GM21619 (cell line): ENCODE measurements around the gene ZBTB7B.
"Not testable (repeated sequence)": the region's sequence is repeated elsewhere in the genome, so short reads cannot be mapped to it uniquely, and the experiment has no call there.

Source experiments
- ATAC-seq: cut with Tn5 transposase; IDR thresholded peaks from one replicate; pipeline ENCODE4 v1.9.1; 2021; ENCODE audit not compliant: unreplicated experiment

Gene ZBTB7B

DNA sequence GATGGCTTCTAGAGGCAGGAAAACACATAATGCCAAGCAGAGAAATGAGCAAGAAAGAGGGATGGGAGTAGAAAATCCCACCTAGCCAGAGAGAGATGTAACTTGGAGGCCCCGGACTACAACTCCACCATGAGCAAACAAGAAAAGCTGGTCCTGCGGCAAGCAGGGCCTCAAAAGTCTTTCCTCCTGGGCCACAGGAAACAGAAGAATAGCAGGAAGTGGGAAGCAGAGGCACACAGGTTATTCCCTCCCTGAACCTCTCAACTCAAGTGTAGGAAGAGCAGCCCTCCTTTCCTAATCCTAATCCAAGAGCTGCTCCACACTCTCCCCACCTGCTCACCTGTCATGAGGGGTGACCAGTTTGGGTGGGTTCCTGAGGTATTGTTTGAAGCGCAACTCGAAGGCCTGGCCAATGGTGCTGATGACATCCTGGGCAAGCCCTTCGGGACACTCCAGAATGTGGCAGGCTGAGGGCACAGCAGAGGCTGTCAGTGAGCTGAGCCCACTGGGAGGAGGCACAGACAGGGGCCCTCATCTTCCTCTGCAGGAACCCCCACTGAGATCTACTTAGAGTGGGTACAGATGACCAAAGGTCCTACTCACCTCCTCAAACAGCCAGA is 35.2 kb upstream of the ZBTB7B start:
- no peak for ATAC-seq

DNA sequence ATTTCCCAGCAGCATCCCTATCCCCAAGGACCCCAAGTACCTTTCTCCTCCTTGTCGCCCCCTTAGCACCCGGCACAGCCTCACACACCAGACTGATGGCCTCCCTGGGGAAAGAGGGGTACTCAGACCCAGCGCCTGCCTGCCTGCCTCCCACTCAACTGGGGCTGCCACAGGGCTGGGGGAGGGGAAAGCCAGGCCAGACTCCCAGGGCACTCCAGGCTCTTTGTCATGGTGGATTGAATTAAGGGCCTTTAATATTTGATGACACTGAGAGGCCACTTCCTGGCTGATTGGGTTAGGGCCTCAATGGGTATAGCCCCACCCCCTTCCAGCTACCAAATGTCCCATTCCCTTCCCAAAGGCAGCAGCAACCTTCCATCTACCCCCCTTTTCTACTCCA is 33.9 kb upstream of the ZBTB7B start:
- ATAC-seq: no peak

DNA sequence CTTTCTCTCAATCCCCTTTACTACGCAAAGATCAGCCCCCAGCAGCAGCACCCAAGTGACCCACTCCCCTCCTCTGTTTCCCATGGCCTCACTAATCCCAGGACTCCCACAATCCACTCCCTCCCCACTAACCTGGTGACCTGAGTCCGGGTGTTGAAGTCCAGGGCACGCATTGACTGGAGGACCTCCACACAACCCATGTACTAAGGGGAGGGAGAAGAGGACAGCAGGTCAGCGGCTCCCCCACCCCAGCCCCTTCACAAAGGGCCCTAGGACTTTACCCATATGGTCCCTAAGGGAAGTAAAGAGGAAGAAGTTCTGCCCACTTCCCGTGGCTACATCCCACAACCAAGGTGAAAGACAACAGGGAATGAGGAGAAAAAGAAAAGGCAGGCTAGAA is 33.4 kb upstream of the ZBTB7B start:
- no peak for ATAC-seq

DNA sequence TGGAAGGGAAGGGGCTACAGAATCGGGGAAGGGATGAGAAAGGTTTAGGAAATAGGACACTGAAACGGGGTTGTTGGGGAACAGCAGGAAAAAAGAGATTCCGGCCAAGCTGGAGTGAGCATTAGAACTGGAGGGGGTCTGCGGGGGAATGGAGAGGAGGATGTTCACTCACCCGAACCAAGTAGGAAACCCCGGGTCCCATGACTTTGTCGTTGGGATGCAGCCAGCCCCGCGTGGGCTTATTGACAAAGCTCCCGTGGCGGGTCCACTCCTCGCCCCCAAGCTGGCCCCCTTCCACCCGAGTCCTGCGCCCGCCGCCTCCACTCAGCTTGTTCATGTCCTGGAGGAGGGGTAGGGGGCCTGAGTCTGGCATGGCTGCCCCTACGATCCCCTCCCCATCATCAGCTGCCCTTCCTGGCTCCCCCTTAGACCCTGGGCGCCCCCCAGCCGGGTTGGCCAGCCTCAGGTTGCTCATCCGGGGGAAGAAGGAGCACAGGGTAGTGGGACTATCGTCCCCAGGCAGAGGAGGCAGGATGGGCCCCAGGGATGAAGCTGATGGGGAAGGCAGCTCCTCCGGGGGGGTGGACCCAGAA is 32.6 kb upstream of the ZBTB7B start:
- ATAC-seq: no peak

DNA sequence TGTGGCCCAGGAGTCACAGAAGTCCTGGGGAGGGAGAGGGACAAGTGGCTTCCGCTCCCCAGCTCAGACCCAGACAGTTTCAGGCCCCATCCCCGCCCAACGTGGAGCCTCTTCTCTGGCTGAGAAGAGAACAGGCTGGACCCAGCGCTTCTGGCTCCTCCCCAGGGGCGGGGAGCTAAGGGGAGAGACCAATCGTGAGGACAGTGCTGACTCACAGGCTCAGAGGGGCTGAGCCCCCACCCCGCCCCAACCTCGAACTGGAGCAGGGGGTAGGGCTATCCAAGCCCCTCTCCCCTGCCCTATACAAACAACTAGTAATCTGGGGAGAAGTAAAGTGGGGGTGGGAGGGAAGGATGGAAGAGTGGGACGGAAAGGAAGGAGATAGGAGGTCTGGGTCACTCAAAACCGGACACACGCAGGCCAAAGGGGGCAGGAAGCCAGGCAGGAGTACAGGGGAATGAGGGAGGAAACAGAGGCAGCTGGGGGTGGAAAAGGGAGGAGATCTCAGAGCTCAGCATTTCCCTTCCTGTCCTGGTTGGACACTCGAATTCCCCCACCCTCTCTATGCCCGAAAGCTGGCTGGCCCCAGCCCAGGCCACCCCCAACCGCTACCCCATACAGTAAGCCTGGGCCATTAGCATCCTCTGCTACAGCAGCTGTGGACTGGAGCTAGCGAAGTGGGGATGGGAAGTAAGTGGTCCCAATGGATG is 31.8 kb upstream of the ZBTB7B start, which contains the start of gene SHC1:
TSS of gene SHC1 (minus strand) at position 117 of the 710 bp plus-strand sequence. CDS start 221 bp downstream, outside the sequence.
- ATAC-seq: no peak

DNA sequence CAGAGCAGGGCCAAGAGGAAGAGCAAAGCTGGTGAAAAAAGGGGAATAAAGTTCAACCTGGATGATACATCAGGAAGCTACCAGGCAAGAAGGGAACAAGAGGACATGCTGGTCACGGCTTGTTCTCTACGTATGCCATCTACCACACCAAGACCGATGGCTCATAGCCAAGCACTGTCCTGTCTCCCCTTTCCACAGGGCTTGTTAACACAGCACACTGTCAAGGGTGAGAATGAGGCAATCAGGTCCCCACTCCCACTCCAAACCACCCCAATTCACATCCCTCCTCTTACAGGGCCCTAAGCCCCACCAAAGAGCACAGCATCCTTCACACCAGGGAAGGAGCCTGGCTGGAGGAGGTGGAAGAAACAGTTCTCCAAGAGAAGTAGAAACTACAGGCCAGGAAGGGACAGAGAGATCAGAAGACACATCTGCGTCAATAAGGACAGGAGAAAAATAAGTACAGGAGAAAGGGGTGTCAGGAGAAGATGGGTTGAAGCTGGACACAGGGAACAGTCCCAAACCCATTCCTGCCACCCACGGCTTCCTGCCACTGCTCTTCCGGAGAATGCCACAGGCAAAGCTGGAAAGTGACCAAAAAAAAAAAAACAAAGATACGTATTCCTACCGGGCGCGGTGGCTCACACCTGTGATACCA is 31.1 kb upstream of the ZBTB7B start:
- ATAC-seq: no peak

DNA sequence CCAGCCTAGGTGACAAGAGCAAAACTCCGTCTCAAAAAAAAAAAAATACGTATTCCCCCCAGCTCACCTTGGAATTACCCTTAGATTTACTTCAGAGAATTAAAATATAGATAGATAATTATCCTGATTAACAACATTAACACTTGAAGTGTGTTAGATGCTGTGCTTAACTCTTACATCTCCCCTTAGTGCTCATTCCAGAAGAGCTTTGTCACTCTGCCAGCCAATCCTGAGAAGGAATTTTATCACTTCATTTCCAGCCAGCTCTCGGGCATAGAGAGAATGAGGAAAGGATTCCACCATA is 30.4 kb upstream of the ZBTB7B start:
- no peak for ATAC-seq

DNA sequence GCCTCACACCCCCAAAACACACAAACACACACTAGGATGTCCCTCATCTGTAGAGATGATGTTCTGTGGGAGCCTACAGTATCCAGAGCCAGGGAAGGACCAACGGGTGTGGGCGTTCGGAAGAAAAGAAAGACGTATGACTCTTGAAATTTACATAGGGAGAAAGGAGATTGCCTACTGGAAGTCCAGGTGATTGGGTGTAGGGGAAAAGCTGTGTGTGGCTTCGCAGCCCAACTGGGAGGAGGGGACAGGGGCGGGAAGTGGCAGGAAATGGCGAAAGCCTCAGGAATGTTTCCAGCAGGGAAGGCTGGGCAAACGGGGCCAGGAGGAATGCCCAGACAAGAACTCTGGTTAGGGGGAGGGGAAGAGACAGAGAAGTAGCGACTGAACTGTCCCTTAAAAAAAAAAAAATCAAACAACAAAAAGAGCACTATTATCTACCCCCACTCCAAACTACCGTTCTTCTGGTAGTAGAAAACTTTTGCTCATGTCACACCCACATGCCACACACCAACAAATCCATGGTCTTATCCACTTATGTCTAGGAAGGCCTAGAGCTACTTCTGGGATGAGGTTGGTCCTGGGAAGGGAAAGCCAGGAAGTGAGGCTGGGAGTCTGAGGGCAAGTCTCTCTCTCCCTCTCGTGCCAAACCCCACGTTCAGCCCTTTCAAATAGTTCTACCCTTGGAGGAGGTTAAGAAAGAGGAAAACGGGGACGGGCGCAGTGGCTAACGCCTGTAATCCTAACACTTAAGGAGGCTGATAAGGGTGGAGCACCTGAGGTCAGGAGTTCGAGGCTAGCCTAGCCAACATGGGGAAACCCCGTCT is 29.9 kb upstream of the ZBTB7B start:
- ATAC-seq: no peak

DNA sequence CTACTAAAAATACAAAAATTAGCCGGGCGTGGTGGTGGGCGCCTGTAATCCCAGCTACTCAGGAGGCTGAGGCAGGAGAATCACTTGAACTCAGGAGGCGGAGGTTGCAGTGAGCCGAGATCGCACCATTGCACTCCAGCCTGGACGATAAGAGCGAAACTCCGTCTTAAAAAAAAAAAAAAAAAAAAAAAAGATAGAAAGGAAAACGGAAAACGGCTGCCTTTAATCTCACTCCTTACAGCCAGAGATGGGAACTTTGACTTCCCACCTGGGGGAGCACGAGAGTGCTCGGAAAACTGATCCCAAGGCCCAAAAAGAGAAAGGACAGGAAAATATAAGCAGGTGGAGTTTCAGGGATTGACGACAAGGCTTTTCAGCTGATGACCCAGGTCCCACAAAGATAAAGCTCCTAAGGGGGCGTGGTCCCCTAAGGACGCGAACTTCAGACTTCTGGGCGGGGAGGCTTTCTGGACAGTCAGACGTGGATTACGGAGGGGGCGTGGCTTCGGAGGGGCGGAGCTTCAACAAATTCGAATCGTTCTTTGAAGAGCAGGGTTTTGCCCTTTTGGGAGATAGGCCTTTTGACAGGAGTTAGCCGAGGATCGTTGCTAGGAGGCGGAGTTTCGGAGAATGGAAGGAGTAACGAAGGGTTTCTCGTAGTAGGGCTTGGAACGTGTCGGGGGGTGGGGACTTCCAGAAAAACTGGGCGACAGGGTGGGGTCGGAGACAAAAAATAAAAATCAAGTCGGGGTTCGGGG is 29.1 kb upstream of the ZBTB7B start:
- no peak for ATAC-seq

DNA sequence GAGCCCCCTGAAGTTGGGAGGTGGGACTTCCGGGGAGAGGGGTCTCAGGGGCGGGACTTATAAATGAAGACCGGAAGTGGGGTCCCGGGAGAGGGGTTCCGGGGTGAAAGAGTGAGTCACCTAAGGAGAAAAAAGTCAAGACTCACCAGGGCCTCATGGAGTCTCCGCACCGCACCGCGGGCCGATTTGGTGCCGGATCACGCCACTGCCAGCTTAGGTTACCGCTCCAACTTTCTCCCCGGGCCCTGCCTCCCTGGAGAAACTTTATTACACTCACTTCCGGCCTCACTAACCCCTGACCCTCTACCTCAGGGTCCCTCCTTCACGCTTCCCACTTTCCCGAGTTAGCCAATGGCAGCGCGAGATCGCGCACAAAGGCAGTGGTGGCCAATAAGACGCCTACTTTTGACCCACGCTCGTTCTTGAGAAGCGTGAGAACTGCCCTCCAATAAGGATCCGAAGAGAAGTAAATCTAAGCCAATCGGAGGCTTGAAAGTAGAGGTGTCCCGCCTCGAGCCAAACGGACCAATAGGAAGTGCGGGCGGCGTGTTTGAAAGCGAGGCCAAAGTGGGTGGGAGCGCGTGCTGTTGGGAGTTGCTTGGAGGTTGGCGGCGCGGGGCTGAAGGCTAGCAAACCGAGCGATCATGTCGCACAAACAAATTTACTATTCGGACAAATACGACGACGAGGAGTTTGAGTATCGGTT is 28.3 kb upstream of the ZBTB7B start, which contains the start of gene CKS1B:
TSS of gene CKS1B (plus strand) at position 580 of the 706 bp plus-strand sequence. CDS start at position 645, 65 bp downstream.
- ATAC-seq: peak; percentile 71

DNA sequence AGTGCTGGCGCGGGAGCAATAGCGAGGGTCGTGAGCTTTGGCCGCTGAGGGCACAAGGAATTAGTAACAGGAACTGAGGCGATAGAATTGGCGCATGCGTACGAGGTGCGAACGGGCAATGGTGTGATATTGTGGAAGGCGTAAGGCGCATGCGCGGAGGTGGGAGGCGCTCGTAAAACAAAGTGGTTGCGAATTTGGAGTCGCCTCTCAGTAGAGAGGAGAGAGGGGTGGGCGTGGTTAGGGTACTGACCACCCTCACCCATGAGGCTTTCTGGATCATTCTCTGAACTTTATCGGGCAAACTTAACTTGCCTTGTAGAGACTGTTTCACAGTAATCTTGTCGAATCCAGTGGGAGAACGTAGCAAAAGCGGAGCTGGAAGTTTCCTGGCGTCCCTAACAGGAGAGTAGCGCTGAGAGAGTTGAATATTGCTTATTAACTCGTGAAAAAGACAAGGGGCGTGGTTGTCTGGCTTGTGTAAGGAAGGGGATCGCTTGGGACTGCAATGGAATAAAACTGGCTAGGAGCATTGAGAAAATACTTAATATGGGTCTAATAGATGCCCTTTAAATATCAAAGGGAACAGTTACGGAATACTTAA is 27.7 kb upstream of the ZBTB7B start:
- peak; percentile 46 for ATAC-seq

DNA sequence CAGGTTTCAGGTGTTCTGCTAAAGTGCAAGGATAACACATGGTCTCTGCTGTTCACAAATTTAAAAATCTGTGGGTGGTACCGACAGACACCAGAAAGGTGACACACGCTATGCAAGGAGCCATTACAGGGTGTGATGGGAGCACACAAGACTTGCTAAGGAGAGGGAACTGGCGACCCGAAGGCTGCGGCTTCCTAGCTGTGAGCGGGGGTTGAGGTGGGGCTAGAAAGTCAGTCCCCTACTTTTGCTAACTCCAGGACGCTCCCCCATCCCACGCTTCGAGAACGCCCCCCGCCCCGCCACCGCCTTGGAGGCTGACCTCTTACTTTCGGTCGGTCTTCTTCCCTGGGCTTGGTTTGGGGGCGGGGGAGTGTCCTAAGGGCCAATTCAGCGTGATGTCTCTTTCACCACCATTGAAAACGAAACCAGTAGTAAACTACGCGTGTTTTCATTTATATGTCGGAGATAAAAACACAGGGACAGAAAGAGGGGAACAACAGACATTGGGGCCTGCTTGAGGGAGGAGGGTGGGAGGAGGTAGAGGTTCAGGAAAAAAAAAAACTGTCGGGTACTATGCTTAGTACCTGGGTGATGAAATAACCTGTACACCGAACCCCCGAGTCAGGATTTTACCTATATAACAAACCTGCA is 27.1 kb upstream of the ZBTB7B start:
- ATAC-seq: no peak

DNA sequence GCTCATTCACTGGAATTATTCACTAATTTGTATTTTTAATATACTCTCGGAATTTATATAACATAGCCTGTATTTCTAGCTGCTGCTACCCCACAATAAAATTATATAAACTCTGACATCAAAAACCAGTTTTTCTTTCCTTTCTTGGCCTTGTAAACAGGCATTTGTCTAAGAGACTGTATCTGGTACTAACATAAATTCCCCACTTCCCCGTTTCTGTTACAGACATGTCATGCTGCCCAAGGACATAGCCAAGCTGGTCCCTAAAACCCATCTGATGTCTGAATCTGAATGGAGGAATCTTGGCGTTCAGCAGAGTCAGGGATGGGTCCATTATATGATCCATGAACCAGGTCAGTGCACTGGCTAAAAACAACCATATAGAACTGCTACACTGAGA is 24.8 kb upstream of the ZBTB7B start:
- not testable (repeated sequence) for ATAC-seq

DNA sequence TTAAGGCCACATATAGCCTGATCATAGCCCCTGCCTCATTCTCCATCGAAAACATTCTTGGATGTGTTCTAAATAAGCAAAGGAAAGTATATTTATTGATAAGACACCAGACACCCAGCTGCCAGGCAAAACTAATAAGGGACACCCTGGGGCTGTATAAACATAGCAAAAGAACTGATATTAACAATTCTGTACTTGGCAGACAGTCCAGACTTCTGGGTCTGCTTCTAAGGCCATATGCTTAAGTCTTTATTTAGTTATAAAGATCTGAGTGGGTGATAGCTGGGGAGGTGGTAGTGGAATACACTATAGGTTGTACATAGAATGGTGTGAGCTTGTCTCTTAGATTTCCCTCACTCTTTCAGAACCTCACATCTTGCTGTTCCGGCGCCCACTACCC is 24.2 kb upstream of the ZBTB7B start:
- no peak for ATAC-seq

DNA sequence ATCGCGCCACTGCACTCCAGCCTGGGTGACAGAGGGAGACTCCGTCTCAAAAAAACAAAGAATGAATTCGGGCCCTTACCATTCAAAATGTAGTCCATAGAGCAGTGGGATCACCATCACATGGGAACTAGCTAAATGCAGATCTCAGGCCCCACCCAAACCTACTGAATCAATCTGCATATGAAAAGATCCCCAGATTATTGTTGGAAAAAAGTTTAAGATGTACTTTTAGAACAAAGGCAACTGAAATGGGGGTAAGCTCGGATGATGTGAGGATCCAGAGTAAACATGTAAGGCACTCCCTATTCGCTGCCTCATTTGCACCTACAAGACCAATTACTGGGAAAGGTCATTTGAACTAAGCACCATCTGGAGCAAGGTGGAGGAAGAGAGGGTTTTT is 20.3 kb upstream of the ZBTB7B start:
- ATAC-seq: no peak

DNA sequence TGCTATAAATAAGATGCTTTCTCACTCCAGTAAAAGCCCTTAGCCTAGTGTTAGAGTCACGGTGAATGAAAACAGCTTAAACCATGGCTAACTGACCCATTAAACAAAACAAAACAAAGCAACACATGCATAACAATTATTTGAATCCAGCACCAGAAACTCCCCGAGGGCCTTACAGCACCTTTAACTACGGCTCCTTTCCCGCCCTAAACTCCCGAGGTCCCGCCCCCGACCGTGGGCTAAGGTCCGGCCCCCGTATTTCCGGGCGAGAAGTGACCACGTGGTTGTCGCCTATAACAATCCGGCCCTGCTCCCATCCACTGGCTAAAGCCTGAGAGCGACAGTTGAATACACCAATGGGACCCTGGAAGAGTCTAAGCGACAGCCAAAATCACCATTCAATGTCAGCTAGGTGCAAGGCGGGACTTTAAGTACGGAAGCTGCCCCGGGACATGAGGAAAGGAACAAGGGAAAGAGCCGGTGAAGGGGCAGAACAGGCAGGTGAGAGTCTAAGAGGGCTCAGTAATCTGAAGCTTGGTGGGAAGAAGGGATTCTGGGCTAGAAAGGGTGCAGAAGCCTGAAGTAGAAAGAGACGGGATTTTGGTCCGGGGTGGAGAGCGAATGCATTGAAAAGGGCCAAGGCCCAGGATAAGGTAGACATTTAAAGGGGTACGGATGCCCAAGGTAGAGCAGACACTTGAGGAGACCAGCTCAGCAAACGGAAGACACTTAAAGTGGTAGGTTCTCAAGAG is 19.5 kb upstream of the ZBTB7B start, which contains the start of gene FLAD1:
TSS of gene FLAD1 (plus strand) at position 448 of the 752 bp plus-strand sequence. CDS start 351 bp downstream, outside the sequence.
- peak; percentile 95 for ATAC-seq

DNA sequence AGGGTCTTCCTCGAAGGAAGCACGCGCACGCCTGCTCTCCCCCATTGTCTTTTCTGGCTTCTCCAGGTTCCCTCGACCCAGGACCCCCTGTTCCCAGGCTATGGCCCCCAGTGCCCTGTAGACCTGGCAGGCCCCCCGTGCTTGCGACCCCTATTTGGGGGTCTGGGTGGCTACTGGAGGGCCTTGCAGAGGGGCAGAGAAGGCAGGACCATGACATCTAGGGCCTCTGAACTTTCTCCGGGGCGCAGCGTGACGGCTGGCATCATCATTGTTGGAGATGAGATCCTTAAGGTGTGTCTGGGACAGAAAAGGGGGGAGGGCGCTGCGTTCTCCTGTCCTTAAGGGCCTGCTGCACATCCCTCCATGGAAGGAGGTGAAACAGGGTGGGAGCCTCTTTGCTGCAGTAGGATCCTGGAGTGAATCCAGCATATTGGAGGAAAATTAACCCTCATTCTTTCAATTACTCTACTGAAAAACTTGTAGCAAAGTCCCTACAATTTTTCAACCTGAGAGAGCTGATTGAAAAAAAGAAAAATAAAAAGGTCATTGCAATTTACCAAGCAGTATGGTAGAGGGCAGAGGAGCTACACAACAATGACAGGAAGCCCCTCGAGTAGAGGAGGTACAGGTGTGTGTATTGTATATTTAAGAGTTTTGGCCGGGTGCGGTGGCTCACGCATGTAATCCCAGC is 18.7 kb upstream of the ZBTB7B start:
- ATAC-seq: no peak
